GM12878 (cell line): ENCODE data around the gene USP25. TPM values are rescaled to one million over a fixed set of nuclear protein-coding genes. Genes with fewer than 3 reads are reported as not detected.

Experiments used
- ATAC-seq: fragments of 200-7000 bp; cut with Tn5 transposase; 3 replicates; pipeline ENCODE4 v1.9.1; 2020; ENCODE audit warnings: mild to moderate bottlenecking, moderate library complexity
- BruUV-seq: library from RNA; stranded (reverse); fragments of 400-500 nt; replicated peaks from 2 replicates; lab custom pipeline; 2021; lab: Mats Ljungman, UMichigan
- CTCF ChIA-PET: fragments of 300-600 bp; sonication (Branson Sonifier 250); formaldehyde crosslinking; extraction: SDS; loops from one replicate; lab custom pipeline; 2021; ENCODE audit warnings: inconsistent platforms; lab: Yijun Ruan, JAX
- POLR2A ChIA-PET: fragments of 350-600 bp; formaldehyde crosslinking; extraction: SDS; loops from one replicate; lab custom pipeline; 2021; ENCODE audit warnings: inconsistent platforms; lab: Charles Lee
- RAD21 ChIA-PET: fragments of 300-600 bp; sonication (Branson Sonifier 250); formaldehyde crosslinking; loops from one replicate; lab custom pipeline; 2023; ENCODE audit warnings: antibody characterized with exemption; ENCODE audit not compliant: unreplicated experiment; lab: Charles Lee
- SMC1A ChIA-PET: fragments of 300-600 bp; sonication (Branson Sonifier 250); formaldehyde crosslinking; loops from one replicate; lab custom pipeline; 2023; ENCODE audit not compliant: unreplicated experiment, uncharacterized antibody; lab: Charles Lee
- DNase-seq: peaks from one replicate; pipeline ENCODE4 v3.0.0-alpha.2; 2011; ENCODE audit warnings: low read depth, low spot score
- FAIRE-seq: peaks from 3 replicates; lab custom pipeline; 2011; peaks lifted over from hg19 to GRCh38; lab: Jason Lieb, UNC
- H2AFZ ChIP-seq: 2 replicates; pipeline ENCODE4 v1.6.0; 2011; ENCODE audit warnings: low read depth, low read length, control low read depth; ENCODE audit not compliant: control insufficient read depth
- H3K27ac ChIP-seq: 2 replicates; pipeline ENCODE4 v1.5.1; 2011; ENCODE audit warnings: control low read depth; ENCODE audit not compliant: control insufficient read depth, insufficient read depth
- H3K27me3 ChIP-seq, 2 experiments: replicated peaks in 1 of 2; 2 replicates each; pipeline versions ENCODE4 v1.6.0 to v1.6.1; 2011; ENCODE audit warnings: low read length in 1 of 2; ENCODE audit not compliant: control insufficient read depth in 2 of 2, insufficient read depth in 2 of 2
- H3K36me3 ChIP-seq, 2 experiments: 2 replicates each; pipeline ENCODE4 v1.5.1; 2011; ENCODE audit warnings: low read length in 1 of 2; ENCODE audit not compliant: control insufficient read depth in 2 of 2, insufficient read depth in 2 of 2
- H3K4me1 ChIP-seq: 2 replicates; pipeline ENCODE4 v1.6.1; 2011; ENCODE audit warnings: mild to moderate bottlenecking, low read length, moderate library complexity, mixed read lengths; ENCODE audit not compliant: control insufficient read depth, insufficient read depth
- H3K4me2 ChIP-seq: 2 replicates; pipeline ENCODE4 v1.6.0; 2011; ENCODE audit warnings: control low read depth; ENCODE audit not compliant: control insufficient read depth, insufficient read depth
- H3K4me3 ChIP-seq: fragments of 200-600 bp; sonication (generic); 2 replicates; pipeline ENCODE4 v1.5.1; 2016
- H3K79me2 ChIP-seq: 2 replicates; pipeline ENCODE4 v1.6.0; 2011; ENCODE audit warnings: low read length; ENCODE audit not compliant: control insufficient read depth, insufficient read depth
- H3K9ac ChIP-seq: 2 replicates; pipeline ENCODE4 v1.8.0; 2011; ENCODE audit warnings: low read length, control low read depth, mixed read lengths; ENCODE audit not compliant: control insufficient read depth, insufficient read depth
- H3K9me3 ChIP-seq: replicated peaks from 3 replicates; pipeline ENCODE4 v1.5.1; 2011; ENCODE audit warnings: mild to moderate bottlenecking, low read length; ENCODE audit not compliant: control insufficient read depth, insufficient read depth
- H4K20me1 ChIP-seq: 2 replicates; pipeline ENCODE4 v1.6.0; 2011; ENCODE audit not compliant: control insufficient read depth, insufficient read depth
- ATF3 ChIP-seq: IDR thresholded peaks from 2 replicates; pipeline ENCODE4 v1.6.1; 2011; ENCODE audit warnings: low read depth, mild to moderate bottlenecking, low read length, moderate library complexity, borderline replicate concordance; ENCODE audit errors: extremely low read depth
- BCL3 ChIP-seq: IDR thresholded peaks from 2 replicates; pipeline ENCODE4 v1.6.1; 2011; ENCODE audit warnings: borderline replicate concordance, low read depth, mild to moderate bottlenecking, moderate library complexity, low read length; ENCODE audit not compliant: insufficient read depth, poor library complexity, severe bottlenecking
- CBX5 ChIP-seq: sonication (generic); IDR thresholded peaks from 2 replicates; pipeline ENCODE4 v1.6.1; 2016; ENCODE audit warnings: low read depth, moderate library complexity, mild to moderate bottlenecking, inconsistent platforms
- KLF5 ChIP-seq: fragments of 450-650 bp; IDR thresholded peaks from 2 replicates; pipeline ENCODE4 v1.6.1; 2014; ENCODE audit warnings: mild to moderate bottlenecking; ENCODE audit not compliant: partially characterized antibody
- MTA2 ChIP-seq: fragments of 450-650 bp; IDR thresholded peaks from 2 replicates; pipeline ENCODE4 v1.6.1; 2016; ENCODE audit warnings: low read depth, mild to moderate bottlenecking, moderate library complexity
- NFXL1 ChIP-seq: fragments of 450-650 bp; IDR thresholded peaks from 2 replicates; pipeline ENCODE4 v1.6.1; 2017; ENCODE audit warnings: antibody characterized with exemption, mild to moderate bottlenecking, borderline replicate concordance
- REST ChIP-seq: IDR thresholded peaks from 2 replicates; pipeline ENCODE4 v1.6.1; 2012; ENCODE audit warnings: mild to moderate bottlenecking, low read depth, low read length
- SMC3 ChIP-seq: IDR thresholded peaks from 2 replicates; pipeline ENCODE4 v1.6.1; 2011; ENCODE audit warnings: low read length, improper control_type of control experiment, borderline replicate concordance
- ZNF274 ChIP-seq: IDR thresholded peaks from one replicate; pipeline ENCODE4 v1.8.0; 2011; ENCODE audit not compliant: insufficient read length, insufficient read depth
- ZNF592 ChIP-seq: fragments of 450-650 bp; IDR thresholded peaks from 2 replicates; pipeline ENCODE4 v1.6.1; 2017; ENCODE audit warnings: mild to moderate bottlenecking, moderate library complexity
- WGBS: methylation state at CpG from one replicate; pipeline ENCODE4 v1.1.6; 2016; ENCODE audit warnings: low lambda C conversion rate; ENCODE audit not compliant: insufficient replicate concordance, insufficient coverage; ENCODE audit errors: missing lambda C conversion rate; 5-methylcytosine and 5-hydroxymethylcytosine counted together
- in situ Hi-C: fragments of 300-500 bp; cut with MboI; formaldehyde crosslinking; loops from 9 replicates; pipeline ENCODE4 v1.14.3; 2018; ENCODE audit warnings: mixed read lengths
- intact Hi-C: fragments of 100-400 bp; cut with micrococcal nuclease; formaldehyde crosslinking; loops from one replicate; pipeline ENCODE4 v1.14.2; 2022; ENCODE audit not compliant: unreplicated experiment
- polyA plus RNA-seq, 11 experiments: library from polyadenylated mRNA; depleted of rRNA in 4 of 11; unstranded in 6 of 11; stranded (reverse) in 5 of 11; fragments of >200 nt; fragmentation: Nextera tagmentation in 4 of 11; fragmentation: Illumina TruSeq in 1 of 11; extraction: Ambion mirVana in 4 of 11; extraction: Trizol in 1 of 11; gene quantifications; 1 replicate in 1 of 11; 2 replicates in 10 of 11; pipeline versions ENCODE4 v1.2.1 to v1.2.3, GENCODE V29; 2011 to 2016; ENCODE audit warnings: inconsistent platforms in 2 of 11, missing spikeins in 2 of 11, low read depth in 1 of 11
- total RNA-seq, 4 experiments: library from RNA; depleted of rRNA in 3 of 4; stranded (reverse); fragments of >200 nt in 3 of 4; fragmentation: Illumina TruSeq in 1 of 4; extraction: Trizol in 1 of 4; gene quantifications; 2 replicates each; pipeline versions ENCODE4 v1.2.1 to v1.2.3, GENCODE V29; 2013 to 2021
- TF ChIP-seq, protein P1 (sequence below): fragments of 150-350 bp; IDR thresholded peaks from 2 replicates; pipeline ENCODE4 v1.6.1; 2016; ENCODE audit warnings: low read depth, low read length

USP25 gene
- total and polyA plus RNA-seq, 10 of the 15 experiments (the other 5 are each of a cell fraction or from before 2014, with no cell fraction given), result 1.5 to 31.3 (median 23.4) TPM

GRCh38 chr21:15719976-15720375, 9.8 kb upstream of the USP25 start:
- H3K4me2 ChIP-seq, result no peak overlapping the region
- in situ Hi-C loops (loop anchor here (10.0 kb wide), 1 partner anchor 65 kb away; no protein-coding TSS in a partner anchor), intact Hi-C loops (no loop called here)
- H3K36me3 ChIP-seq, result no peaks in the 10 kb centered on the region
- no peak overlapping the region for H3K9ac ChIP-seq
- H4K20me1 ChIP-seq, result no peaks in the 10 kb centered on the region
- H3K79me2 ChIP-seq, result no peaks in the 10 kb centered on the region
- ChIA-PET POLR2A (no interaction called here), RAD21 (no interaction called here), CTCF (no interaction called here), SMC1A (no interaction called here)
- 76% methylated on average over 4 of the region's 4 CpGs for WGBS
- FAIRE-seq (no peak), DNase-seq (no peak), ATAC-seq (no peak)
- no peak overlapping the region for H3K27ac ChIP-seq
- H2AFZ ChIP-seq, result no peak overlapping the region
- no peaks in the 10 kb centered on the region for H3K27me3 ChIP-seq
- H3K4me3 ChIP-seq, result no peak overlapping the region
- H3K4me1 ChIP-seq, result no peaks in the 10 kb centered on the region
- no peaks in the 10 kb centered on the region for H3K9me3 ChIP-seq
- no TSS peak for BruUV-seq
- TF ChIP-seq MTA2 (no peak), SMC3 (no peak), CBX5 (no peak), ATF3 (no peak), ZNF592 (no peak), ZNF274 (no peak), NFXL1 (no peak), BCL3 (no peak), REST (no peak), KLF5 (no peak)
- TF ChIP-seq, protein P1, sequence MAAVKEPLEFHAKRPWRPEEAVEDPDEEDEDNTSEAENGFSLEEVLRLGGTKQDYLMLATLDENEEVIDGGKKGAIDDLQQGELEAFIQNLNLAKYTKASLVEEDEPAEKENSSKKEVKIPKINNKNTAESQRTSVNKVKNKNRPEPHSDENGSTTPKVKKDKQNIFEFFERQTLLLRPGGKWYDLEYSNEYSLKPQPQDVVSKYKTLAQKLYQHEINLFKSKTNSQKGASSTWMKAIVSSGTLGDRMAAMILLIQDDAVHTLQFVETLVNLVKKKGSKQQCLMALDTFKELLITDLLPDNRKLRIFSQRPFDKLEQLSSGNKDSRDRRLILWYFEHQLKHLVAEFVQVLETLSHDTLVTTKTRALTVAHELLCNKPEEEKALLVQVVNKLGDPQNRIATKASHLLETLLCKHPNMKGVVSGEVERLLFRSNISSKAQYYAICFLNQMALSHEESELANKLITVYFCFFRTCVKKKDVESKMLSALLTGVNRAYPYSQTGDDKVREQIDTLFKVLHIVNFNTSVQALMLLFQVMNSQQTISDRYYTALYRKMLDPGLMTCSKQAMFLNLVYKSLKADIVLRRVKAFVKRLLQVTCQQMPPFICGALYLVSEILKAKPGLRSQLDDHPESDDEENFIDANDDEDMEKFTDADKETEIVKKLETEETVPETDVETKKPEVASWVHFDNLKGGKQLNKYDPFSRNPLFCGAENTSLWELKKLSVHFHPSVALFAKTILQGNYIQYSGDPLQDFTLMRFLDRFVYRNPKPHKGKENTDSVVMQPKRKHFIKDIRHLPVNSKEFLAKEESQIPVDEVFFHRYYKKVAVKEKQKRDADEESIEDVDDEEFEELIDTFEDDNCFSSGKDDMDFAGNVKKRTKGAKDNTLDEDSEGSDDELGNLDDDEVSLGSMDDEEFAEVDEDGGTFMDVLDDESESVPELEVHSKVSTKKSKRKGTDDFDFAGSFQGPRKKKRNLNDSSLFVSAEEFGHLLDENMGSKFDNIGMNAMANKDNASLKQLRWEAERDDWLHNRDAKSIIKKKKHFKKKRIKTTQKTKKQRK, result no peak
